HG03457 (cell line): ENCODE results near the gene CEP162.
A peak's percentile ranks its signal among the peaks of the same experiment; 100 is the strongest.
"Not testable (repeated sequence)": the region's sequence is repeated elsewhere in the genome, so short reads cannot be mapped to it uniquely, and the experiment has no call there.

Experiments used
- ATAC-seq: cut with Tn5 transposase; IDR thresholded peaks from one replicate; pipeline ENCODE4 v1.9.1; 2021; ENCODE audit warnings: moderate number of reproducible peaks; ENCODE audit not compliant: unreplicated experiment

The CEP162 gene

GRCh38 chr6:84227434-84228197 lies at the start of gene CEP162:
CEP162 (minus strand) TSS chr6:84227643; CDS start chr6:84226393, 1,250 bp downstream.
- ATAC-seq: peak; percentile 97

GRCh38 chr6:84274856-84275255 lies 47.4 kb upstream of the CEP162 start:
- no peak for ATAC-seq

GRCh38 chr6:84273048-84273809 lies 45.8 kb upstream of the CEP162 start:
- no peak for ATAC-seq

- ATAC-seq: no peak
Observed at GRCh38 chr6:84272298-84272697, 44.9 kb upstream of the CEP162 start.

- ATAC-seq: no peak
Observed at GRCh38 chr6:84271061-84271716, 43.7 kb upstream of the CEP162 start.

- ATAC-seq: no peak
Observed at GRCh38 chr6:84269947-84270733, 42.7 kb upstream of the CEP162 start.

GRCh38 chr6:84268781-84269180 lies 41.3 kb upstream of the CEP162 start:
- ATAC-seq: no peak

- no peak for ATAC-seq
Observed at GRCh38 chr6:84263557-84263956, 36.1 kb upstream of the CEP162 start.

GRCh38 chr6:84260926-84261325 lies 33.5 kb upstream of the CEP162 start:
- ATAC-seq: no peak

- ATAC-seq: no peak
Observed at GRCh38 chr6:84260196-84260595, 32.8 kb upstream of the CEP162 start.

- no peak for ATAC-seq
Observed at GRCh38 chr6:84258866-84259265, 31.4 kb upstream of the CEP162 start.

GRCh38 chr6:84258268-84258667 lies 30.8 kb upstream of the CEP162 start:
- no peak for ATAC-seq

GRCh38 chr6:84255641-84256040 lies 28.2 kb upstream of the CEP162 start:
- no peak for ATAC-seq

GRCh38 chr6:84253380-84253779 lies 25.9 kb upstream of the CEP162 start:
- no peak for ATAC-seq

GRCh38 chr6:84251891-84252539 lies 24.6 kb upstream of the CEP162 start:
- no peak for ATAC-seq

GRCh38 chr6:84249724-84250123 lies 22.3 kb upstream of the CEP162 start:
- ATAC-seq: no peak

GRCh38 chr6:84244416-84245081 lies 17.1 kb upstream of the CEP162 start:
- ATAC-seq: not testable (repeated sequence)

- no peak for ATAC-seq
Observed at GRCh38 chr6:84243240-84243639, 15.8 kb upstream of the CEP162 start.

- no peak for ATAC-seq
Observed at GRCh38 chr6:84242265-84242664, 14.8 kb upstream of the CEP162 start.

- ATAC-seq: no peak
Observed at GRCh38 chr6:84228198-84228543, 728 bp upstream of the CEP162 start.
